Lower leg skin (tissue), 3 donors: ENCODE measurements around the gene COMT.

Experiments used
- CTCF ChIP-seq, 3 donors: fragments of 450-650 bp; IDR thresholded peaks; one replicate each; pipeline ENCODE4 v1.5.1; 2016; ENCODE audit warnings: antibody characterized with exemption in 3 of 3, mild to moderate bottlenecking in 3 of 3, moderate library complexity in 2 of 3
- POLR2A ChIP-seq, 2 donors: fragments of 450-650 bp; IDR thresholded peaks; one replicate each; pipeline ENCODE4 v1.6.1; 2016 to 2017; ENCODE audit warnings: antibody characterized with exemption in 2 of 2, mild to moderate bottlenecking in 1 of 2, moderate library complexity in 1 of 2

DNA sequence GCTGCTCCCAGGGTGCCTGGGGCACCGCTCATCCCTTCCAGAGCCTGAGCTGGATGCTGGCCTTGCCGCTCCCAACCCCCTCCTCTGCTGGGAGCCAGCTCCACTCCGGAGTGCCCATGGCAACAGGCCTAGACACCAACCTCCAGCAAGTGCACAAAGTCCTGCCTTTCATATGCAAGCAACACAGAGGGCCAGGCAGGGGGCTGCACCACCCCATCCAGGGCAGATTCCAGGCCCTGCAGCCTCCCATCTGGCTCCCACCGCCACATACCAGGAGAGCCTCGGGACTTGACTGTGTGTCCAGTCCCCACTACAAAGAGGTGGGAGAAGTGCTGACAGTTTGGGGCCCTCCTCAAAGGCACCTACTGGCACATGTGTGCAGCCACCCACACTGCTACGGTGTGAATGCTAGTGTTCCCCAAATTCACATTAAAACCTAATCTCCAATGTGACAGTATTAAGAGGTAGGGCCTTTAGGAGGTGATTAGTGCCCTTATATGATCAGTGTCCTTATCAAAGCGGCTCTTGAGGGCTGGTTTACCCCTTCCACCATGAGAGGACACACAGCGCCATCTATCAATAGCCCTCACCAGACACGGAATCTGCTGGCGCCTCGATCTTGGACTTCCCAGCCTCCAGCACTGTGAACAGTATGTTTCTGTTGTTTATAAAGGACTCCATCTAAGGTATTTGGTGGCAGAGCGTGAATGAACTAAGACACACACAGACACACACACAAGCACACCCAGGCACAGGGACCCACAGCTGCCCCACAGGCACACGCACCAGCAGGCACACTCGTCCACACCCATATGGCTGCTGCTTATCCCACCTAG is 58.9 kb downstream of the COMT start:
- no peak for TF ChIP-seq CTCF (IDR thresholded peaks at IDR 0.05)
- TF ChIP-seq POLR2A (IDR thresholded peaks at IDR 0.05): no peak
